Fibroblast of lung (primary cell): ENCODE measurements around the gene DCAF5.

Experiments used
- EZH2 ChIP-seq: IDR thresholded peaks from 2 replicates; pipeline ENCODE4 v1.5.1; 2012; ENCODE audit warnings: low read length, control low read depth, mild to moderate bottlenecking; ENCODE audit errors: missing control alignments
- TF ChIP-seq, protein P1 (sequence below), 2 donors: IDR thresholded peaks in 1 of 2; conservative IDR thresholded peaks in 1 of 2; 1 replicate in 1 of 2; 2 replicates in 1 of 2; pipeline ENCODE4 v1.5.1; 2011 to 2012; ENCODE audit warnings: low read length in 2 of 2, control low read depth in 1 of 2, inconsistent platforms in 1 of 2, low read depth in 1 of 2, mild to moderate bottlenecking in 1 of 2

DNA sequence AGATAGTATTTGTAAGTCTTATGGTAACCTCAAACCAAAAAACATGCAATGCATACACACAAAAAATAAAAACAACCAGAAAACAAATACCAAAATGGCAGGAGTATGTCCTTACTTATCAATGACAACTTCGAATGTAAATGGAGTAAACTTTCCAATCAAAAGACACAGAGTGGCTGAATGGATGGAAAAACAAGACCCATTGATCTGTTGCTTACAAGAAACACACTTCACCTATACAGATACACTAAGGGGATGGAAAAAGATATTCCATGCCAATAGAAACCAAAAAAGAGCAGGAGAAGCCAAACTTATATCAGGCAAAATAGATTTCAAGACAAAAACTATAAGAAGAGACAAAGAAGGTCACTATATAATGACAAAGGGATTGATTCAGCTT lies 8.7 kb upstream of the DCAF5 start:
- TF ChIP-seq, protein P1, sequence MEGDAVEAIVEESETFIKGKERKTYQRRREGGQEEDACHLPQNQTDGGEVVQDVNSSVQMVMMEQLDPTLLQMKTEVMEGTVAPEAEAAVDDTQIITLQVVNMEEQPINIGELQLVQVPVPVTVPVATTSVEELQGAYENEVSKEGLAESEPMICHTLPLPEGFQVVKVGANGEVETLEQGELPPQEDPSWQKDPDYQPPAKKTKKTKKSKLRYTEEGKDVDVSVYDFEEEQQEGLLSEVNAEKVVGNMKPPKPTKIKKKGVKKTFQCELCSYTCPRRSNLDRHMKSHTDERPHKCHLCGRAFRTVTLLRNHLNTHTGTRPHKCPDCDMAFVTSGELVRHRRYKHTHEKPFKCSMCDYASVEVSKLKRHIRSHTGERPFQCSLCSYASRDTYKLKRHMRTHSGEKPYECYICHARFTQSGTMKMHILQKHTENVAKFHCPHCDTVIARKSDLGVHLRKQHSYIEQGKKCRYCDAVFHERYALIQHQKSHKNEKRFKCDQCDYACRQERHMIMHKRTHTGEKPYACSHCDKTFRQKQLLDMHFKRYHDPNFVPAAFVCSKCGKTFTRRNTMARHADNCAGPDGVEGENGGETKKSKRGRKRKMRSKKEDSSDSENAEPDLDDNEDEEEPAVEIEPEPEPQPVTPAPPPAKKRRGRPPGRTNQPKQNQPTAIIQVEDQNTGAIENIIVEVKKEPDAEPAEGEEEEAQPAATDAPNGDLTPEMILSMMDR (conservative IDR thresholded peaks at IDR 0.05 in 1 of 2, IDR thresholded peaks at IDR 0.05 in 1 of 2; ENCODE audit: low read depth in 1 of 2, low read length in 2 of 2) = no peak
- TF ChIP-seq EZH2 = no peak
